HG02870 (cell line): ENCODE measurements around the gene UROS.
A peak's percentile ranks its signal among the peaks of the same experiment; 100 is the strongest.

Experiments used
- ATAC-seq: cut with Tn5 transposase; IDR thresholded peaks from one replicate; pipeline ENCODE4 v1.9.1; 2021; ENCODE audit warnings: mild to moderate bottlenecking, moderate library complexity; ENCODE audit not compliant: unreplicated experiment

The UROS gene

DNA sequence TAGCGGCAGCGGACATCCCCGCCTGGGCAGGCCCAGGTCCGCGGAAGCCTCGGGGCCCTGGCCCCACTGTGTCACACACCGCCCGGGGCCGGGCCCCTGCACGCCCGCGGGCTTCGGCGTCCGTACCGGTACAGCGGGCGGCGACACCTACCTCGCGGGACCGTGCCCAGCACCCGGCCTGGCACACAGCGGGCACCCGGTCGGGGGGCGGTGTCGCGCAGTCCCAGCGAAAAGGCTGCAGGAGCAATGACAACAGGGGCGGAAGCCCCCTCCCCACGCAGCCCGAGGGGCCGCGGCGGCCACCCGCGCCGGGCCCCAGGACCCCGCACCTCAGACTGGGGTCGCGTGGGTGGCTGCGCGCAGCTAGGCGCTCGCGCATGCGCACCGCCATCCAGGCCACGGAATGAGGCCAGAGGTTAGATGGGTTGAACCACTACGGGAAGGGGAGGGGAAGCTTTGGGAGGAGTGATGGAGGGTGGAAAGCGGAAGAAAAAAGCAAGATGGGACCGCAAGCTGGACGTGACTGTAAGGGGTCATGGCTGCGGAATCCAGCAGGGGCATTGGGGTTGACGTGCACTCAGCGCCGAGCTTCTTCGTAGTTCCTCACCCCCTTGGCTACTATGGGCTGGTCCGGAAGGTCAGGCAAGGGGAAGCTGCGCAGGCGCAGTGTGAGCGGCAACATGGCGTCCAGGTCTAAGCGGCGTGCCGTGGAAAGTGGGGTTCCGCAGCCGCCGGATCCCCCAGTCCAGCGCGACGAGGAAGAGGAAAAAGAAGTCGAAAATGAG lies at the start of gene UROS, which contains the start of gene BCCIP:
Gene UROS, minus strand, starts transcription at position 381 of the 785 bp plus-strand sequence. CDS start 6,759 bp downstream, outside the sequence.
Gene BCCIP, plus strand, starts transcription at position 669 of the 785 bp plus-strand sequence. Its CDS starts 12 bp downstream, at position 681.
- ATAC-seq = peak; percentile 75

DNA sequence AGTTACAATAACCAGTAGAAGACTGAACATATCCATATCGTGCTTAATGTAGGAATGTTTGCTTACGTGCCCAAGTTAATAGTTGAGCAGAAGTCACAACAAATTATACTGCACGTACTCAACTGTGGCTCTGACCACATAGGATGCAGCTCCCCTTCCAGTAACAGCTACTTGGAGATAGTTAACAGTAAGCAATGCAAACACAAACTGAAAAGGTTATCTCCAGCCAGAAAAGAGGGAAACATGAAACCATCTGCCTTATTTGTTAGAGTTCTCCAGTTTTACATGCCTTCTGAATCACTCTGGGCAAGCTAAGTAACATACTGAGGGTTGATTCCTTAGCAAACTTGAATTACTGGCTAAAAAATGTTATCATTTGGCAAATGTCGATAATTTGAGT lies 48.3 kb upstream of the UROS start:
- no peak for ATAC-seq

DNA sequence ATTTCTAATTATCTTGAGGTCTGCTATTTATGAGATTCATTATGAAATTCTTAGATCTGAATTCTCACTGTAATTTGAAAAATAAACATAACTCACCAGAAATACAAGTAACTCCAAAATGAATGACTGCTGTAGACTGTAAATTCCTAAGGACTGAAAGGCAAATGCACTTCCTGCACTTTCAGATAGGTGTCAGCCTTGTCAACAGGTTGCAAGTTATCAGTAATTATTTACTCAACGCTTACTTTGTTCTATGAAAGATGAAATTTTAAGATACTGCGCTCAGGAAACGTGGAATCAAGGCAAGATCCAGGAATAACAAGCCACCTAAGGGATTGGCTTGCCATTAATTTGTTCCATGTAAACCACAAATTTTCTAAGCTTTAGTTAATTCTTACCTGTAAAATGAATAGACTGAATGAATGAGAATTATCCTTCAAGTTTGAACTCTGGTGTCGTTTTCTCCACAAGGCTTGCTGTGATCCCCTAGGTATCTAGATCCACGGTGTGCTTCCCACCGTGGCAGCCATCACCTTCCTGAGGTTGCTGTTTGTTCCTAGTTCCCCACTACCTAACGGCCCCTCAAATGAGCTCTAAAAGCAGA lies 45.4 kb upstream of the UROS start:
- ATAC-seq = peak; percentile 79

DNA sequence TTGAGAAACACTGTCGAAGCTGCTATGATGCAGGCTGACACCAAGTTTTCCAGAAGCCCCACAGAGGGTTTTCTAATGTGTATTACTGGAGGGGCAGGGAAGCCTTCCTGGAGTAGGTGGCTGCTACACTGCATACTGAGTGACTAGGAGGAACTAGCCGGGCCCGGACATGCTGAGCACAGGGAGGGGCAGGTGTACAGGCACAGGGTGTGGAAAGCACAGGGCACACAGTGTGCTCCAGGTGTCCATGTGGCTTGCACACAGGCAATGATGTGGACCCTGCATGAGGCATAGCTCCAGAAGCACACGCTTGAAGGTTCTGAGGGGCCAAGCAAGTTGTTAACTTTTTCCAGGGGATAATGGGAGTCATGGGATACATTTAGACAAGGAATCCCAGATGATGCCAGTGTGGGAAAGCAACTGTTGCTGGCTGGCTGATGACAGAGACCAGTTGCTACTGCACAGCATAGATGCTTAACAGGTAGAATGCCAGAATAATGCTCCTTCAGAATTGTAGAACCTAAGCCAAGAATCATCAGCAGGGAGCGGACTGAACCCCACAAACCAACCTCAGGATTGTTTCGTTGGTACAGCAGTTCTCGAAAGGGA lies 43.5 kb upstream of the UROS start:
- no peak for ATAC-seq

DNA sequence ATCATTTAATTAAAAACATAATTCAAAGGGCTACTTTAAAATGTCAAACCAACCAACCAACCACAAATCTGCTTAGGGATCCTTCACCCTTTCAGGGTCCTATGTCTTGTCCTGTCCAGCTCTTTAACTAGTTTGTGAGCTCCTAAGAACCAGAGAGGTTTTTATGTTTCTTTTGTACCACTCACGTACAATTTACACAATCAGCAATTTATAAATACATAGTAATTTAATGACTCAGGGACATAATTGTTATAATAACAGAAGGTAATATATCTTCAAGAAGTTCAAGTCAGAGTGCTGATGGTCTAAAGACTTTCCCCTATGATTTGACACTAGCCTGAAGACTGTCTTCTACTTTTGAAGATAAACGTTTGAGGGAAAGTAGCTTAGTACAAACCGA lies 42.1 kb upstream of the UROS start:
- no peak for ATAC-seq

DNA sequence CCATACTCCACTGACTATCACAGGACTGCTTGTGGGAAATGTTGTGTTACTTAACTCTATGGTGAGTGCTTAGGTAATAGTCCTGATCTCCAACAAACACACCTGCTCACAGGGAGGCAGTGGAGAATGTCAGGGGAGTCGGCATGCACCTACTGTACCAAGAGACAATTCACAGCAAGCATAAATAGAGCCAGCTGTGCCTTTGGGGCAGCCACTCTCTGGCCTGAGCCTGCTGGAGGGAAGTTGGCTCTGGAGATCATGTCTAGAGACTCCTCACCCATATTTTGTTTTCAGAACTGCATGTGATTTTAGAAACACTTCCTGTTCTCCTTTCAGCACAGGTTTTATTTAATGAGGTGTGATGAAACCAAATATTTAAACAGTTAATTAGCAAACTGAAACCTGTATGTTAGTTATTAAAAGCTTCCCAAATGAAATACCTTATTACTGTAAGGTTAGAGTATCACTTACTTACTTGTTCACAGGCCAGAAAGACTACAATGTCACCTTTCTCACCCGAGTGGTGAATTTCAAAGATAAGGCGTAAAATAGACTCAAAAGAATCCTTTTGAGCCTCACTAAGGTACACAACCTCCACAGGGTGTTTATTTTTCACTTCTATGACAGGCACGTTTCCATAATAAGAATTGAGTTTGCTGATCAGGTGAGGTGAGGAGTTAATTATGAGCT lies 36.2 kb upstream of the UROS start:
- no peak for ATAC-seq

DNA sequence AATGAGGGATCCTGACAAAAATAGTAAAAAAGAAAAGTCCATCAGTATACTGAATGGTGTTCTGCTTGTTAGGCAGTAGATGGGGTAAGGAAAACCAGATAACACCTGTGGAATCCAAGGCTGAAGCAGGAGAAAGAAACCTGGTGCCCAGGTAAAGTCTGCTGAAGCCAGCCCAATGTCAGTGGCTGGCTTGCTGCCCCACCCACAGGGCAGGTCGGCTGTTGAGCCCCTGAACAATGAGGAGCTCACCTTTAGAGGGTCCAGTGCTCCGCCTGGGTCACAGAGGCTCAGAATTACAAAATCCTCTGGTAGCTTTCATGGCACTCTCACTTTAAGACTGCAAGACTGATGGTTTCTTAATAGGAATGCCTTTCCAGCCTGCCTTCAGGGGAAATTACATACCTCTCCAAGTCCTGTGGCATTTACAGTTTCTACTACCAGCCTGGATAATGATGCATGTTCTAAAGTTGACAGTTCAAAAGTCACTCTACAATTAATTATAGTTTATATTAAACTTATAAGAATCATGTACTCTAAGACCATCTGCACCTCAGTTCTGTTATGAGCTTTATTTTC lies 34.2 kb upstream of the UROS start:
- ATAC-seq = no peak

DNA sequence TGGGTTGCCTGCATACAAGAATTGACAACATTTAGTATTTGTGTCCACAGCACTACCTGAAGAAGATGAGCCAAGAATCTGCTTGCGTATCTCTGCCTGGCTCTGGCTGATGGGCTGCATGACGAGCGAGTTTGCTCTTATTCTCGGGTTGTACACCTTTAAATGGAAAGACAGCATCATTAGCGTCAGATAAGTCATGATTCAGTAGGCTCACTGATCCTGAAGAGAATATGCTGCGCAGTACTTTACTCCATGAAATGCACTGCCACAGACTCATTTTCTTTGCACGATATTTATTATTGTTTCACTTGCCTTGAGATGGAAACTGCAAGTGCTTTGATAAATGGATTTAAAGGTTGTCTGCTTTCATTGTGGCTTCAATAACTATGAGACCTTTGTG lies 29.4 kb upstream of the UROS start:
- ATAC-seq = no peak

DNA sequence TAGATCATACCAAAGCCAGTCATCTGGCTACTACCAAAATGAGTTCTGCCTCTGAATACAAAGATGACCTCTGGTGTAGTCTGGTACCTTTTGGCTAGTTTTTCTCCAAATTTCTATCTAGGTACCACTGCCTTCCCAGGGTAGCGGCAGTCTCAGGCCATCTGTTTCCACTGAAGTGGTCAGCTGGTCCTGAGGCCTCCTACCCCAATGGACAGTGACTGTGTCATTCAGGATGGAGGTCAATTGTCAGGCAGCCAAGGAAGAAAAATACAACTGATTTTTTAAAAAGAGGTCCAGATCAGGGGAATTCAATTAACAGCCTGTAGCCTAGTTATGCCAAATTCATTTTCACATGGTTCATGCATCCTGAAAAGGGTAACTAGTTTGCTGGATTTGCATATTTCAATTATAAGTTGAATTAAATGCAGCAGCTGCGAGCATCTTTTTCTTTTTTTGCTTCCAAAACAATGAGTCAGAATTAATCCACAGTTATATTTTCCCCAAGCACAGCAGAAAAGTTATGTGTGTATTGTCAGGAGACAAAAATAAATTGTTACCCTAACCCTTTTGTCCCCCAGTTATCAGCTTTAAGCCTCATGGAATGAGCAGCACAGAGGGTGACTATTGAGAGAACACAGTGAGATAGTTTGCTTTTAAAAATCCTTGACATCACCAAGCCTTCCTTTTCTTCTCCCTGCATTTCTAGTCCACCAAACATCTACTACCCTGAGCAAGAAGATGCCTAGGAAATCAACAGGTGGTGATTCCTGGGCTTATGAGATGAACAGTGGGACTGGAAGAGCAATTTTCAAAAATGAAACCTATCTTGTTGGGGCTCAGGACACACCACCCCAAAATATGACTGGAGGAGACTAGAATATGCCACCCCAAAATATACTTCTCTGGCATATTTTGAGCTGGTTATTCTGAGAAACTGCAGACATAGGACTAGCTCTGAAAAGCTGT lies 28.0 kb upstream of the UROS start:
- no peak for ATAC-seq

DNA sequence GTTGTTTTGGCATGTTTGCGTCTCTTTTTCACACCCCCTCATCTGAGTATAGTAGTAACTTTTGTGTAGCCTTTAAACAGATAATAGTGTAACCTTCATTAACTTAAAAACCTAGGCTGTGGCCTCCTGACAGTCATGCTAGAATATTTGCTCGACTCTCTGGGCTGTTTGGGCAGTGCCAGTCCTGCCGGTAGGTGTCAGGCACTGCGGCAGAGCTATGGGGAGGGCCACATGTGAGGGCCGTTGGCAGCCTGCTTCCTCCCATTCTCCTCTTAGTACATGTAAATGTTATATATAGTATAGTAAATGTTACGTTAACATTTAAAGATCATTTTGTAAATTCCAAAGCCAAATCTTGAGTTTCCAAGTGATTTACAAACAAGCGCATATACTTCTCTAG lies 26.4 kb upstream of the UROS start:
- no peak for ATAC-seq

DNA sequence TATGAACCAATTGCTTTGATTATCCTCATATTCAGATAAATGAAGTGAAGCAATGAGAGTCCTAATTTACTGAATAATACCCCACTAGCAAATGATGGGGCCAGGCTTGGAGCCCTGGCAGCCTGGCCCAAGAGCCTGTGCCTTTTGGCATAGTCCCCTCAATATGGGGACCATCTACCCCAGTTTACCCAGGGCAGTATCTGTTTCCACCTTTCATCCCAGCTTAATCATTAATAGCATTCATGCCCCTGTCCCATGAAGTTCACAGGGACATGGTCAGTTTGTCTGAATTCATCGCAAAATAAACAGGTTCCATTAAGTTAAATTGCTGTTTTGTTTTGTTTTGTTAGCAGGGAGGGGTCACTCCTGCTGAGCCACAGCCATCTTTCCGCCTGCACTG lies 25.8 kb upstream of the UROS start:
- no peak for ATAC-seq

DNA sequence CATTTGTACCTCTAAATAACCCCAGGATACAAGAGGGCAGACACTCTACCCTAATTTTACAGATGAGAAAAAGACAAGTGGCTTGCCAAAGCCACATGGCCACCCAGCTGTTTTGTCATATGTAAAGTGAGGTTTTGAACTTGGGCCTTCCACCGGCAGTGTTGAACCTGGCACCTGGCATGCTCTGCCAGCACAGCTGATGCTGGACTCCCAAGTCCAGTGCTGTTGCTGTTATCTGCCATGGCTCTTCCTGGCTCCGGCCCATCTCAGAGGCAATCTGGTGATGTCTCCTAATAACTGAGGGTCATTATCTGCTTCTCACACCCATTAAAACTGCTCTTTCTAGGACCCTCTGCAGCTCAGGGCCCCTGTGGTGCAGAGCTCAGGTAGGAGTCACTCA lies 25.3 kb upstream of the UROS start:
- ATAC-seq = no peak

DNA sequence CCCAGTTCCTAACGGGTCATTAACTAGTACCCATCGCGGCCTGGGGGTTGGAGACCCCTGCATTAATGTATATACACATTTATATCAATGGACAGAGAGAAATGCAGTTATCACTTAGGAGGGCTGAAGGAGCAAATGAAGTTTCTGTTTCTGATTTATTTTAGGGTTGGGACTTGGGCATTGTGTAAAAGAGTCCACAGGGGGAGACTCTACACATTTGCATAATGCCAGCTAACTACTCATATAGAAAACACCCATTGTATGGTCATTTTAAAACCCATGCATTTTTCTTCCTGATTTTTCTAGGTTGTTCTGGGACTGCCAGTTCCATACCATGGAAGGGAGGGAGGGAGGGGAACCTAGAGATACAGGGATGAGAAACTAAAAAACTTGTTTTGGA lies 23.8 kb upstream of the UROS start:
- ATAC-seq = no peak

DNA sequence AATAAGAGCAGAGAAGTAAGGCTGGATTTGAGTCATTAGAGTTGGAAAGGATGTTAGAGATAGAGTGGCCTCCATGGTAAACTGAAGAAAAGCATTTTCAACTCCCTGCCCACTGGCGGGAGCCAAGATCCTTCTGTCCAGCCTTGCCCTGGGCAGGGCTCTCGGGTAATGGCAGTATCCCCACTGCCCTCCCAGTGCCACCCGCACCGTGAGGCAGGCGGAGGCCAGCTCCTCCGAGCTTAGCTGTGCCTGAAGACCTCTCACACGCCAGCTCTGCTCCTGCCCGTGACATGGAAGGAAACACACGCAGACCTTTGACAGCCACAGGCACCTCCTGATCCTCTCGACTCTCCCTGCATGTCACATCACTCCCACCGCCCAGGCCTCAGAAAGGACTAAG lies 22.6 kb upstream of the UROS start:
- no peak for ATAC-seq

DNA sequence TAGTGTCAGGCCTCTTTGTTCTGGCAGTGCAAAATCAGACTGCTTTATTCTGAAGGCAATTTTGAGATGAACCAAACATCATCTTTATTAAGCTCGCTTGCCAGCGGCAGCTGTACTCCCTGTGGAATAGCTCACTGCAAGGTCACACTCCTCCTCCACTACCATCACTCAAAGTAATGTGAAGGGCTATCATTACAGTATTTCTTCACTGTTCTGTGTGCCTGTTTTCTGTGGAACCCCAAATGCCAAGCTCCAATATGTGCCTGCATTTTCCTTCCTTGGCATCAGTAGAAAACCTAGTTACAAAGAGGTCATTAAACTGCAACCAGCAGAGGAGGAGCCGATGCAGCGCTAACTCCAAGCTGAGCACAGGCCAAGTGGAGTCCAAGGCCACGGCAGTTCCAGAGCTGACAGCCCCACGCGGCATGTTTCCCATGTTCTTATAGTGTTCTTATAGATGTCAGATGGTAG lies 21.7 kb upstream of the UROS start:
- no peak for ATAC-seq

DNA sequence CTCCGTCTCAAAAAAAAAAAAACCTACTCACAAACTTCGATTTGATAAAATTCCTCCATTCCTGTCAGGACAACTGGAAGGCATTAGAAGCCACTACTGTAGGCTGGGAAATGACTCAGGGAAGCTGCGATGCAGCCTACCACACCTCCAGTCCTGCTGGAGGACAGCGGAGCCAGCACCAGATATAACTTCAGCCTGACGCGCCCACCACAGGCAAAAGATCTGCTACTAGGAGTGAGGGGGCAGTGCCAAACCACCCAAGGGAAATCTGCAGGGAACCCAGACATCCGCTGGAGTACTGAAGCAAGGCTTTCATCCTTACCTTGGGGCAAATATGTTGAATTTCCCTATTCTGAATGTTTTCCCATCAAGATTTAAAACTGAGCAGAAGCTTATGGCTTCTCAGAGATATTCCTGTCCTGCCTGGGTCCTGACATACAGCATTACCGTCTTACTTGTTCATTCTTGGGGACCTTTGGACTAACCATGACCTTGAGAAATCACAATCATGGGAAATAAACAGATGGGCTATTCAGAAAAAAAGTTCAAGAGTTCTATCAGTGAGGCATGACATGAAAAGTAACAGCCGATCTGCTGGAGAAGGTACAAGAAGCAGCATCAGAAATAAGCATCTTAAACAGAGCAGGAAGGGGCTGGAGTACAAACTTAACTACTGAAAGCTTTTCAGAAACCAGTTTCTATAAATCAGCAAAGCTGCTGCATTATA lies 20.7 kb upstream of the UROS start:
- no peak for ATAC-seq

DNA sequence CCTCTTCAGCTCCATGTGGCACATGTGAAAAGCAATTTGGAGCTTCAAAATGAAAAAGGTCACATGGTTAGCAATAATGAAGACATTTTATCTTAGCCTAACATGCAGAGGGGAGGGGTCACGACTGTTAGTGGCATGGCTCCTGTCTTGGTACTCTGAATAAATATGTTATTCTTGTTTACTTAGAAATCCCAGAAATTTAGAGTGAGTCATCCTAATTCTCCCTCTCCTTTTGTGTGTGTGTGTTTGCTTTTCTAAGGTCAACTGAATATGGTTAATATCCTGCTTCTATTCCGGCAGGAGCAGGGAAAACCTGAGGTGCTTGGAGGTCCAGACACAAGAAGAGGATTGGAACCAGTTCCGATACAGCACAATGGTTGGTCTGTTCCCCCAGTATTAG lies 17.9 kb upstream of the UROS start:
- ATAC-seq = no peak

DNA sequence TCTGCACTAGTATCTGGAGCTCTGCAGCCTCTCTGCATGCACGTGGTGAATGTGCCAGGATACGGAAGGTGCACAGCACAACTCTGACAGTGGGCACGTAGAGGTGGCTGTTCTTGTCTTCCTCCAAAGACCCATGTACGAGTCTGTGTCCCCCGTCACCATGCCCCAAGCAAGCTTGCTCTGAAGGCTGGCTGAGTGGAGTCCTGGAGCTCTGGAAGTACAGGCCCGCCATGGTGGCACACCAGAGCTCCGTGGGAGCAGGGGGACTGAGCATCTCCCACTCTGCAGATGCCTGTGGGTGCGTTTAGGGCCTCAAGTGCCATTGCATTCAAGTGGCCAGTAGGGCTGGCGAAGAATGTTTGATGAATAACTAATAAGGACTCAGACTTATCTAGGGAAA lies 17.3 kb upstream of the UROS start:
- ATAC-seq = no peak
